ENCODE results near the gene DHRSX.
"Not testable (repeated sequence)": the region's sequence is repeated elsewhere in the genome, so short reads cannot be mapped to it uniquely, and the experiment has no call there.

Gene DHRSX

GRCh38 chrX:2500091-2500802 is 529 bp downstream of the DHRSX start:
- no peak for DNase-seq (ENCODE audit: extremely low read depth in 1 of 2, low read depth in 1 of 2)

GRCh38 chrX:2499507-2499906 is 1.3 kb downstream of the DHRSX start:
- no peak for DNase-seq (ENCODE audit: extremely low read depth in 1 of 2, low read depth in 1 of 2)

- DNase-seq (ENCODE audit: extremely low read depth in 1 of 2, low read depth in 1 of 2) = no peak
Measured at GRCh38 chrX:2498781-2499302, 1.9 kb downstream of the DHRSX start.

- DNase-seq (ENCODE audit: extremely low read depth in 1 of 2, low read depth in 1 of 2) = no peak
Measured at GRCh38 chrX:2497961-2498780, 2.6 kb downstream of the DHRSX start.

- no peak for DNase-seq (ENCODE audit: extremely low read depth in 1 of 2, low read depth in 1 of 2)
Measured at GRCh38 chrX:2495595-2495994, 5.2 kb downstream of the DHRSX start.

- no peak for DNase-seq (ENCODE audit: extremely low read depth in 1 of 2, low read depth in 1 of 2)
Measured at GRCh38 chrX:2492531-2493218, 8.1 kb downstream of the DHRSX start.

- no peak for DNase-seq (ENCODE audit: extremely low read depth in 1 of 2, low read depth in 1 of 2)
Measured at GRCh38 chrX:2490634-2491033, 10.1 kb downstream of the DHRSX start.

- DNase-seq (ENCODE audit: extremely low read depth in 1 of 2, low read depth in 1 of 2) = no peak
Measured at GRCh38 chrX:2489446-2490445, 11.0 kb downstream of the DHRSX start.

GRCh38 chrX:2488621-2489285 is 12.0 kb downstream of the DHRSX start:
- no peak for DNase-seq (ENCODE audit: extremely low read depth in 1 of 2, low read depth in 1 of 2)

GRCh38 chrX:2487366-2487765 is 13.4 kb downstream of the DHRSX start:
- DNase-seq (ENCODE audit: extremely low read depth in 1 of 2, low read depth in 1 of 2) = no peak

- no peak for DNase-seq (ENCODE audit: extremely low read depth in 1 of 2, low read depth in 1 of 2)
Measured at GRCh38 chrX:2486476-2487133, 14.2 kb downstream of the DHRSX start.

GRCh38 chrX:2485789-2486345 is 14.9 kb downstream of the DHRSX start:
- no peak for DNase-seq (ENCODE audit: extremely low read depth in 1 of 2, low read depth in 1 of 2)

- no peak for DNase-seq (ENCODE audit: extremely low read depth in 1 of 2, low read depth in 1 of 2)
Measured at GRCh38 chrX:2484721-2485648, 15.8 kb downstream of the DHRSX start.

- no peak for DNase-seq (ENCODE audit: extremely low read depth in 1 of 2, low read depth in 1 of 2)
Measured at GRCh38 chrX:2484256-2484655, 16.5 kb downstream of the DHRSX start.

- DNase-seq (ENCODE audit: extremely low read depth in 1 of 2, low read depth in 1 of 2) = no peak
Measured at GRCh38 chrX:2483398-2484060, 17.2 kb downstream of the DHRSX start.

- DNase-seq (ENCODE audit: extremely low read depth in 1 of 2, low read depth in 1 of 2) = not testable (repeated sequence)
Measured at GRCh38 chrX:2481597-2481996, 19.2 kb downstream of the DHRSX start.

GRCh38 chrX:2479982-2480381 is 20.8 kb downstream of the DHRSX start:
- not testable (repeated sequence) for DNase-seq (ENCODE audit: extremely low read depth in 1 of 2, low read depth in 1 of 2)
